ENCODE measurements around the gene POFUT1.
"Not testable (repeated sequence)": the region's sequence is repeated elsewhere in the genome, so short reads cannot be mapped to it uniquely, and the experiment has no call there.

POFUT1 gene

DNA sequence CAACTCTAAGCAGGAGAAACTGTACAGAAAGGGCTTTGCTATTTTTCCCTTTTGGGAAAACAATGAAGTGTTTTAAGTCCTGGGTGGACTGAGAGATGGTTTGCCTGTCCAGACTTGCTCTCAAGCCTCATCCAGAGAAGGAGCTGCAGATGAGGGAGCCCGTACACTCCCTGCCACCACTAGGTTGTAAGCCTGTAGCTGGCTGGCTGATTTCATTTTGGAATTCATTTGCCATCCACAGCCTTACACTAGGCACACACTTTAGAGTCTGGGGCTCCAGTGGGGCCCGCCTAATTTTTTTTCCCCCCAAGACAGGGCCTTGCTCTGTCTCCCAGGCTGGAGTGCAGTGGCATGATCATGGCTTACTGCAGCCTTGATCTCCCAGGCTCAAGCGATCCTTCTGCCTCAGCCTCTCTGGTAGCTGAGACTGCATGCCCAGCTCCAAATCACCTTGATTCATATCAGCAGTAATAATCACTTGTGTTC, 28.4 kb downstream of the POFUT1 start:
- no peak for DNase-seq (ENCODE audit: low read depth)

DNA sequence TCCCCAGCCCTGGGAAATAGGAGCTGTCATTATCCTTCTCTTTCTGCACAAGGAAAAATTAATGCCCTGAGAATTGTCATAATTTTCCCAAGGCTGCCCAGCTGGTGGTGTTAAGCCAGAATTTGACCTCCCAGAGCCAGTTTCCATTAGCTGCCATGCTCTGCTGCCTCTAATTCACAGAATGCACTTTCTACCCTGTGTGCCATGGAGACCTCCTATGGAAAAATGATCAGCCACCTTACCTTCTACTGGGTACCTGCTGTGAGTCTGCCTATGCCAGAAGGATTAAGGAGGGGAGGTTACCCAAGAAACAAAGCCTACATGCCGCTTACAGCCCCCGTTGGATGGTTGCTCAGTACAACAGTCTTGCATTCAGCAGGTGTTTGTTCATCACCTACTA, 29.1 kb downstream of the POFUT1 start:
- DNase-seq (ENCODE audit: low read depth), result no peak

DNA sequence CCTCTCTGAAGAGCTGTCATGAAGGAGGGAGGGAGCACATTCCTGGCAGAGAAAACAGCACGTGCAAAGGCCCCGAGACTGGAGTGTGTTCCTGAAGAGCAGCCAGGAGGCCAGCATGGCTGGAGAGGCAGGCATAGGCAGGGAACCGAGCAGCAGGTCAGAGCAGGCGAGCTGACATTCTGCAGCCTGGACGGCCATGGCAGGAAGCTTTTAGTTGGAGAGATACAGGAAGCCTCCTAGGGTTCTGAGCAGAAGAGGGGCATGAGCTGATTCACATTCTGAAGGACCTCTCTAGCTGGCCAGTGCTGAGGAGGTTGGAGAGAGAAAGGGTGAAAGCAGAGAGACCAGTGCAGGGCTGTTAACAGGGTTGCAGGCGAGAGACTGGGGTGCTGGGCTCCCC, 29.7 kb downstream of the POFUT1 start:
- DNase-seq (ENCODE audit: low read depth), result no peak

DNA sequence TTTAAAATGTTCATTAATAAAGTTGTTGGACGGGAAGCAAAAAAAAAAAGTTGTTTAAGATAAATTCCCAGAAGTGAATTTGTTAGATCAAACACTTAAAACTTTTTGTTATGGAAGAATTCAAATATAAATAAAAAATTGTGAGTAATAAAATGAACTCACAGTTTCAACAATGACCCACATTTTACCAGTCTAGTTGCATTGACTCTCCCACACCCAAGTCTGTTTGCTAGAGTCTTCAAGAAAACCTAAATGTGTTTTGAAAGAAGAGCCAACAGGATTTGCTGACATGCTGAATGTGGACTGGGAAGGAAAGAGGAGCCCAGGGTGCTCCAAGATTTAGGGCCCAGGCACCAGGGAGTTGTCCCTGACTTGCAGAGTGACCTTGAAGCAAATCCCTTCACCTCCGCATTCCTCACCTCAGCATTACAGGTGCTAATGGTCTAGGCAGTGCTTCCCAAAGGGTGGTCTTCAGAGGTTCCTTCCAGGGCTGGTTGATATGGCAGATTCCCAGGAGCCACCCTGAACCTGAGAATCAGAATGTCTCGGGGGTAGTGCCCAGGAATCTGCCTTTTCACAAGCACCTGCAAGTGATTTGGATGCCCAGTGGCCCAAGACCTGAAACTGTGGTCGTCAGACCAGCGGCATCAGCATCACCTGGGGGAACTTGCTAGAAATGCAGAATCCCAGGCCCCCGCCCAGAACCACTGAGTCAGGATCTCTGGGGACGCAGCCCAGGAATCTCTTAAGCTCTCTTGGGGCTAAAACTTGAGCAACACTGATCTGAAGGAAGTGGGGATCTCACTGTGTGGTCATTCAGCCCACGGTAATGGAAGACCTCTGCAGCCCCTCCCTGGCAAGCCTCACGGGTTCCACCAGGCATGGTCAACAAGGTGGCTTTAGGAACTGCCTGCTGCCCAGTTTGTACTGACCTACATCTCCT, 31.1 kb downstream of the POFUT1 start:
- no peak for DNase-seq (ENCODE audit: low read depth)

DNA sequence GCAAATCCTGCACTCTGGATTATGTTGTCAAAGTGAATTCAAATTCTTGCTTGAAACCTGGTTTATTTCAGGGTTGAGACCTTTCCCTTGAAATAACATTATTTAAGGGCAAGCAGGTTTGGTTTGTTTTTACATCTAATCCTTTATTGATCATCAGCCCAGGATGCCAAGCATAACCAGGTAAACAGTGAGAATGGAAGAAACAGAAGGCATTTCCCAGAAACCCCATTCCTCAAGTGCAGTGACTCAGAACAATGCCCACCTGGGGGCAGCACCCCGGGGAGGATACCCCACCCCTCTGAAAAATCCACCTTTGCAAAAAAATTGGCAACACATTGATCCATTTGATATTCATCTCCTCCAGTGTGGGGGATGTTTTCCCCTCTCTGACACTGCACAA, 32.5 kb downstream of the POFUT1 start:
- no peak for DNase-seq (ENCODE audit: low read depth)

DNA sequence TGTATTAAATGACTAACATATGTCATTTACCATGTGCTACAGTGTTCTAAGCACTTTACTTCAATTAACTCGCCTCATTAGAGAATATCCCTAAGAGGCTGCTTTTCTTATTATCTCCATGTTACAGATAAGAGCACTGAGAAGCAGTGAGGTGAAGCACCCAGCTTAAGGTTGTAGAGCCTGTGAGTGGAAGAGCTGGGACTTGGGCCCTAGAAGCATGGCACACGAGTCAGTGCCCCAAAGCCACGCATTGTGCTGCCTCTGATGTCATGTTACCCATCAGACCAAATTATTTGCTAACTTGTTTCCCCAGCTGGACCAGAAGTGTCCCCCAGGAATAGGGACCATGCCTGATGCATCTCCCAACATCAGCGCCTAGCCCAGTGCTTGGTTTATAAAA, 34.1 kb downstream of the POFUT1 start:
- DNase-seq (ENCODE audit: low read depth), result no peak

DNA sequence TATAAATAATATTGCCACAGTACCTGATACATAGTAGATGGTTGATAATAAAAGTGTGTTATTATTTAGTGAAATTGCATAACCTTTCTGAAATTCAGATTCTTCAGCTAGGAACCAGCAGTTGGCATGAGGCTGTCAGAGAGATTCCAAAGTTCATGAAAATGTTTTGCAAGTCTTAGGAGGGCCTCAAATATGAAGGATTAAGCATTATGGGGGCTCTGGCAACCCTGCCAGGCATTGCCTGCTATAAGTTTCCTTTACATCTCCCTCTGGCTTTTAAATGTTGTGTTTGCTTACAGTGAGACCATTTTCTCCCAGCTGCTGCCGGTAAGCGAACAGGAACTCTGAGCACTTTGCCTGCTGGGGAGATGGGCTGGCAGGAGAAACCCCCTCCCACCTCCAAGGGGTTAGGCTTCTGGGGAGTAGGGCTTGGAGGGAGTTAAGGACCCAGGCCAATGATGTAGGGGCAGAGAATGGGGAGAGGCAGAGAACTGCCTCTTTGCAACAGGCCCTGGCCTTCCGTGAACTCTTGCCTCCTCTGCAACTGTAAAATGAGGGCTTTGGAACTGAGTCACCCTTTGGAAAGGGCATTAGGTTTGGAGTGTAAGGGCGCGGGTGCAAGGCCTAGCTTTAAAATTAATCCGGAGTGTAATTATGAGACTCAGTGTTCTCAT, 36.6 kb downstream of the POFUT1 start:
- DNase-seq (ENCODE audit: low read depth), result no peak

DNA sequence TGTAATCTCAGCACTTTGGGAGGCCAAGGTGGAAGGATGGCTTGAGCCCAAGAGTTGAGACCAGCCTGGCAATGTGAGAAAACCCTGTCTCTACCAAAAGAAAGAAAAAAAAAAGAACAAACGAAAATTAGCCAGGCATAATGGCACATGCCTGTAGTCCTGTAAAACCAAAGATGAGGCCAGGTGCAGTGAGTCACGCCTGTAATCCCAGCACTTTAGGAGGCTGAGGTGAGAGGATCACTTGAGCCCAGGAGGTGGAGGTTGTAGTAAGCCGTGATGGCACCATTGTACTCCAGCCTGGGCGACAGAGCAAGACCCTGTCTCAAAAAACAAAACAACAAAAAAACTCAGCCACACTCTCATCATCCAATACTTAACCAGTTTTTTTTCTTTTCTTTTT, 37.3 kb downstream of the POFUT1 start:
- no peak for DNase-seq (ENCODE audit: low read depth)

DNA sequence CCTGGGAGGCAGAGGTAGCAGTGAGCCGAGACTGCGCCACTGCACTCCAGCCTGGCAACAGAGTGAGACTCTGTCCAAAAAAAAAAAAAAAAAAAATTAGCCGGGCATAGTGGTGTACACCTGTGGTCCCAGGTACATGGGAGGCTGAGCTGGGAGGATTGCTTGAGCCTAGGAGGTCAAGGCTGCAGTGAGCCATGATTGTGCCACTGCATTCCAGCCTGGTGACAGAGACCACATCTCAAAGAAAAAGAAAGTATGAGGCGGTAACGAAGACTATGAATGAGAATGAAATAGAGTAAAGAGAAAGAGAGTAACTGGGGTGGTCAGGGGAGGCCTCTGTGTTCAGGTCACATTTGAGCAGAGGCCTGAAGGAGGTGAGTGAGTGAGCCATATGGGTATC, 38.5 kb downstream of the POFUT1 start:
- not testable (repeated sequence) for DNase-seq (ENCODE audit: low read depth)

DNA sequence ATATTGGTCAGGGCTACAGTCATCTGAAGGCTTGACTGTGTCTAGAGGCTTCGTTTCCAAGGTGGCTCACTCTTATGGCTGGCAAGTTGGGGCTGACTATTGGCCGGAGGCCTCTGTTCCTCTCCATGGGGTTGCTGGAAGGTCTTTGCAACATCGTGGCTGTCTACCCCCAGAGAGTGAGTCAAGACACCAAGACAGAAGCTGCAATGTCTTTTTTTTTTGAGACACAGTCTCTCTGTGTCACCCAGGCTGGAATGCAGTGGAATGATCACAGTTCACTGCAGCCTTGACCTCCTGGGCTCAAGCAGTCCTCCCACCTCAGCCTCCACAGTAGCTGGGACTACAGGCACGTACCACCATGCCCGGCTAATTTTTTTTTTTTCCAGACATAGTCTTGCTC, 40.4 kb downstream of the POFUT1 start:
- no peak for DNase-seq (ENCODE audit: low read depth)

DNA sequence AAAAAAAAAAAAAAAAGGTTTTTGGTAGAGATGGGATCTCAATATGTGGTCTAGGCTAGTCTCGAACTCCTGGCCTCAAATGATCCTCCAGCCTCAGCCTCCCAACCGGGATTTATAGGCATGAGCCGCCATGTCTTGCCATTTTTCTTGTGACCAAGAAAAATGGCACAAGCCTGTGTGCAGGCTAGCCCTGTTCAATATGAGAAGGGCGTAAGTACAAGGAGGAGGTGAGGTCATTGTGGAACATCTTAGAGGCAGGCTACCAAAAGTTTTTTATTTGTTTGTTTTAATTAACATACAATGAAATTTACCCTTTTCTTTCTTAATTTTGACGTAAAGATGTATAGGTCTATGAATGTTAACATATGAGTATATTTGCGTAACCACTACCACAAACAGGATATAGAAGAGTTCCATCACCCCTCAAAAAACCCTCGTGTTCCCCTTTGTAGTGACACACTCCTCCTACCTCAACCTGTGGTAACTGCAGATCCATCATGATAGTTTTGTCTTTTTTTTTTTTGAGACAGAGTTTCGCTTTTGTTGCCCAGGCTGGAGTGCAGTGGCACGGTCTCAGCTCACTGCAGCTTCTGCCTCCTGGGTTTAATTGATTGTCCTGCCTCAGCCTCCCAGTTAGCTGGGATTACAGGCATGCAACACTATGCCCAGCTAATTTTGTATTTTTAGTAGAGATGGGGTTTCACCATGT, 41.5 kb downstream of the POFUT1 start:
- DNase-seq (ENCODE audit: low read depth), result no peak

DNA sequence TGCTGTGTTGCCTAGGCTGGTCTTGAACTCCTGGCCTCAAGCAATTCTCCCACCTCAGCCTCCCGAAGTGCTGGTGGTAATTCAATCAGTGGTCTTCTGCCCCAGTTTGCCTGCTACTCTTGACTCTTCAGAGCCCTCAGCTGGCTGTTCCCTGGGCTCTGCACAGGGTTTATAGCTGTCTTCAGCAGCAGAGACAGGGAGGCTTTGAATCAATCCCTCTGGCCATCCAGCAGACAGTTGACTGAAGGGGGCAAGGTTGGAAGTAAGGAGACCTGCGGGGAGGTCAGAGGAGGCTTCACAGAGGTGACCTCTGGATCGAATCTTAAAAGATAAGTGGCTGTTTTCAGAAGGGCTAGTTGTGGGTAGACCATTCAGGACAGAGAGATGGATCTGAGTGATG, 43.8 kb downstream of the POFUT1 start:
- no peak for DNase-seq (ENCODE audit: low read depth)

DNA sequence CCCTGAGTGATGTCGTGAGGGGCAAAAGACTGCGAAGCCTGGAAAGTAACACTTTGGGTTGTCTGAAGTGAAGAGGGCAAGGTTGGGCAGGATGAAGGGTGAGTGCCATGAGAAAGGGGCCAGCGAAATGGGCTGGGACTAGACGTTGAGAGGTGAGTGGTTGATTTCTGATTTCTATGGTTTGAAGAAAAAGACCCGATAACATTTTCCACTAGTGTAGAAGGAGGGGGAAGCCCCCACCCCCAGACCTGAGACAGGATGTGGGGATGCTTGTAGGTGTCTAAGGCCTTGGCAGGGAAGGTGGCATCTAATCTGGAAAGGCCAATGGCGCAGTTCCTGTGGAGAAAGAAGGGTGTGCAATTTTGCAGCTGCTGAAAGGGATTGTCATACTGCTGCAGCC, 44.5 kb downstream of the POFUT1 start:
- DNase-seq (ENCODE audit: low read depth), result no peak

DNA sequence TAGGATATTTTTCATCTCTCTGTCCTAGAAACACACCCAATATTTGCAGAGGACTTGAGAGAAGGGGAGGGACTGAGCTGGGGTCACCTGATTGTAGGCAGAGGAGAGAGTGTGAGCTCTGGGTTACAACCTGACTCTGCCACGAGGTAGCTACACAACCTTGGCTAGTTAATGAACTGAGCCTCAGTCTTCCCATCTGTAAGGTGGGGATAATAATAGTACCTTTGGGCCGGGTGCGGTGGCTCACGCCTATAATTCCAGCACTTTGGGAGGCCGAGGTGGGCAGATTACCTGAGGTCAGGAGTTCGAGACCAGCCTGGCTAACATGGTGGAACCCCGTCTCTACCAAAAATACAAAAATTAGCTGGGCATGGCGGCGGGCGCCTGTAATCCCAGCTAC, 53.3 kb downstream of the POFUT1 start:
- DNase-seq (ENCODE audit: low read depth), result not testable (repeated sequence)

DNA sequence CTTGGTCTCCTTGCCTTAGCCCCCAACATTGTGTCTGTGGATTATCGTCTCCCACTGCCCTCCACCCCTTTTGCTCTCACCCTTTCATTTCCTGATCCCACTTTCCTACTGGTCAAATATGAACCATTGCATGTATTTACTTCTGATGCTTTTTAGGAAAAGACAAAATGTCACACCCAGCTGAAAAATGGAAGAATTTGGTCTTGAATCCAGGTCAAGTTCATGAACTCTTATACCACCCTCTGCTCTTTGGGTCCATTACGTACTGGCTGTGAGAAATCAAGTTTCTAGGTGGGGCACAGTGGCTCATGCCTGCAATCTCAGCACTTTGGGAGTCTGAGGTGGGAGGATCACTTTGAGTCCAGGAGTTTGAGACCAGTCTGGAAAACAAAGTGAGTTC, 54.0 kb downstream of the POFUT1 start:
- no peak for DNase-seq (ENCODE audit: low read depth)

DNA sequence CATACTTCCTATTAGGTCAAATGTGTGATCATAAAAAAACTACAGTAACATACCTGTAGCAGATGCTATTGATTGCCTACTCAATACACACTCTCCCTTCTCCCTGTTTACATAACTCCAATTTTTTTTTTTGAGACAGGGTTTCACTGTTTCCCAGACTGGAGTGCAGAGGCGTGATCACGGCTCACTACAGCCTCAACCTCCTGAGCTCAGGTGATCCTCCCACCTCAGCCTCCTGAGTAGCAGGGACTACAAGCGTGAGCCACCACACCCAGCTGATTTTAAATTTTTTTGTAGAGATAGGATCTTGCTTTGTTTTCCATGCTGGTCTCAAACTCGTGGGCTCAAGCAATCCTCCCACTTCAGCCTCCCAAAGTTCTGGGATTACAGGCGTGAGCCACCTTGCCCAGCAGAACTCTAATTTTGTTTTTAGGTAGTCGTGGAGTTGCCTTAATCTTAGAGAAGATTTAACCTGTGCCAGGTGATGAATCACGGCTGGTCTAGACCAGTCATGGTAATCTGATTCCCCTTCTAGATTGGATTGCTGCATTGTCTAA, 55.8 kb downstream of the POFUT1 start:
- no peak for DNase-seq (ENCODE audit: low read depth)

DNA sequence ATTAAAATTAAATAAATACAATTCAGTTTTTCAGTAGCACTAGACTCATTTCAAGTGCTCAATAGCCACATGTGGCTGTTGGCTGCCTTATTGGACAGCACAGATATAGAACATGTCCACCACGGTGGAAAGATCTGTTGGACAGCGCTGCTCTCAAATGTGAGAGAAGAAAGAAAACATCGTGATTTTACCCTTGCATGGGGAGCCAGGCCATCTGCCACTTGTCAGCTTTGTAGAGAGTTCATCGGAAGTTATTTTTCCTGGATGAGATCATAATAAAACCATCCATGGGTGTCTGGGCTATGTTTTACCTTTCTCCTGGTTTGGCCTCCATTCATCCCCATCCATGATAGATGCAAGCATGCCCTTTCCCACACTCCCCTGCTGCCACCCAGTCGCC, 63.9 kb downstream of the POFUT1 start:
- no peak for DNase-seq (ENCODE audit: low read depth)

DNA sequence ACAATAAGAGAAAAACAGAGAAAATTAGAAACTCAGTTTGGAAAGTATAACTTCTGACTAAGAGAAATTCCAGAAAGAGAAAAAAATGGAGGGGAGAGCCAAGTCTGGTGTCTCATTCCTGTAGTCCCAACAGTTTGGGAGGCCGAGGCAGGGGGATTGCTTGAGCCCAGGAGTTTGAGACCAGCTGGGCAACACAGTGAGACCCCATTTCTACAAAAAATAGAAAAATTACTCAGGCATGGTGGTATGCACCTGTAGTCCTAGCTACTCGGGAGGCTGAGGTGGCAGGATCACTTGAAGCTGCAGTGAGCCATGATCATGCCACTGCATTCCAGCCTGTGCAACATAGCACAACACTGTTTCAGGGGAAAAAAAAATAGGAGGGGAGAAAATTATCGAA, 66.7 kb downstream of the POFUT1 start:
- DNase-seq (ENCODE audit: low read depth), result no peak

DNA sequence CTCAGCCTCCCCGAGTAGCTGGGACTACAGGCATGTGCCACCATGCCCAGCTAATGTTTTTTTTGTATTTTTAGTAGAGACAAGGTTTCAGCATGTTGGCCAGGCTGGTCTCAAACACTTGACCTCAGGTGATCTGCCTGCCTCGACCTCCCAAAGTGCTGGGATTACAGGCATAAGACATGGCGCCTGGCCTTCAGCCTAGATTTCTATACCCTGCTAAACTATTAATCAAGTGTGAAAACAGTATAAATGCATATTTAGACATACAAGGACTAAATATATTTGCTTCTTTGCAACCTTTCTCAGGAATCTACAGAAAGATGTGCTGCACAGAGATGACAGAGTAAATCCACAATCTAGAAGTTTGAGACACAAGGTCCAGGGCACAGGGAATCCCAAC, 67.5 kb downstream of the POFUT1 start:
- DNase-seq (ENCODE audit: low read depth), result not testable (repeated sequence)

DNA sequence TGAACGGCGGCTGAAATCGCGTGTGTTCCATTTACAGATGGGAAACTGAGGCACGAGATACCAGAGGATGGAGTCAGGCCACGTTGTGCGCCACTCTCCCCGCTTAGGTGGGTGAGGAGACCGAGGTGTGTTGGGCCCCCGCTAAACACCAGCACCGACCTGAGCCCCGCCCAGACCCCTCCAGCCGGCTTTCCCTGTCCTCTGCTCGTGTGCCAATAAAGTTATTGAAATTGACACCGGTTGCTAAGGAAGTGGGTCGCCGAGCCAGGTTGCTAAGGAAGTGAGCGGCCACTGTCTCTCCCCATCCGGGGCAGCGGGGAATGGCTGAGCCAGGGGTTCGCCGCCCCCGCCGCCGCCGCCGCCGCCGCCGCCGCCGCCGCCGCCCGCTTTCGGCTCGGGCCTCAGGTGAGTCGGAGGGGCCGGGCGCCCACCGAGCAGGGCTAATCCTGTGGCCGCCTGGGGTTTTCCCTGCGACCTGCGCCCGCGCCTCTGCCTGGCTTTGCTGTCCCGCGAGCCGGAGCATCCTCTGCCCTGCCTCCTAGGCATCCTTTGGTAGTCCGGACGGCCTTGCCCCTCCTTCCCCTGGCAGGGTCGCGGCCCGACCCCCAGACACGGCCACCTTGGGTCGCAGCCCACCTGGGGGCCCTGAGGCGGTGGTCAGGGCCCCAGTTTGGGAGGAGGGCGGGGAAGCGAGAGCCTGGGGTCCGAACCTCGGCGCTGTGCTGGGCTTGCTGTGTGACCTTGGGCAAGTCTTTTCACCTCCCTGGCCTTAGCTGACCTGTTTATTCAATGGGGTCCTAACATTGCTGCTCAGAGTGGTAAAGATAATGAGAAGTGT, 69.9 kb downstream of the POFUT1 start, which contains the start of gene KIF3B:
KIF3B (plus strand) TSS at position 291 of the 838 bp plus-strand sequence. CDS start 32,127 bp downstream, outside the sequence.
- DNase-seq (ENCODE audit: low read depth), result peak; percentile 77

DNA sequence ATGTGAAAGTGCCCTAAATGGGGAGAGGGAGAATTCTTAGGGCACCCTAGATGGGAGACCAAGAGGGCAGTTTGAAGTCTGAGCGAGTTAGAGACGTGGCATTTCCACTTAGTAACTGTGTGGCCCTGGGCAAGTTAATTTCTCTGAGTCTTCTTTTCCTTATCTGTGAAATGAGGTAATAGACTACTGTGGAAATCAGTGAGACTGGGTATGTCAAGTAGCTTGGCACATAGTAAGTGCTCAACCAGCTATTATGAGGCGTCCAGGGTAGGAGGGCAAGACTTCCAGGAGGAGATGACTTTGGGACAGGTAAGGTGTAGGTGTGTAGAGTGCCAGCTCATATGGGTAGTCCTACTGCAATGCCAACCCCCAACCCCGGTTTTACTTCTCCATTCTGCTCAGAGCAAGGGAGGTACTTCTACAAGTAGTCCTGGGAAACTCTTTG, 70.5 kb downstream of the POFUT1 start:
- no peak for DNase-seq (ENCODE audit: low read depth)

All from stromal cell of bone marrow (primary cell).